ENCODE measurements around the gene DHODH.
"Not testable (repeated sequence)": the region's sequence is repeated elsewhere in the genome, so short reads cannot be mapped to it uniquely, and the experiment has no call there.

The DHODH gene

DNA sequence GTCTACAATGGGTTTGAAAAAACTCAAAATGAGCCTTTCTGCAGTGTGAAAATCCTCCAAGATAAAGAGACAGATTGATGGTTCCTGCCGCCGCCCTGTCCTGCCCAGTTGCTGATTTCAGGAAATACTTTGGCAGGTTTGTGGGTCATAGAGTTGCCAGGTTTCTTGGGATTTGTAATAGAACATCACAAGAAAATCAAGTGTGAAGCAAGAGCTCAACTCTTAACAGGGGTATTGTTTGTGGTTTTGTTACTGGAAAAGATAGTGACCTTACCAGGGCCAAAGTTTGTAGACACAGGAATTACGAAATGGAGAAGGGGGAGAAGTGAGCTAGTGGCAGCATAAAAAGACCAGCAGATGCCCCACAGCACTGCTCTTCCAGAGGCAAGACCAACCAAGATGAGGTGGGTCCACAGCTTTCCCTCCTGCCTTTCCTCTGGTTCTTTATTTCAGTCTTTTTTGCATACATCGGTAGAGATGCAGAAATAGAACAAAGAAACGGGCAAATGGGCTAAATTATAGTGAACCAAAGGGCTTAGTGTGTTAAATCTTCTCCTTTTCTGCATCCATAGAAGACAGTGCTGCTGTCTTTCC lies 45.8 kb downstream of the DHODH start, which contains the start of gene HP:
Gene HP, plus strand, starts transcription at position 252 of the 594 bp plus-strand sequence. Its CDS starts 148 bp downstream, at position 400.
- peak; percentile 4 for DNase-seq

DNA sequence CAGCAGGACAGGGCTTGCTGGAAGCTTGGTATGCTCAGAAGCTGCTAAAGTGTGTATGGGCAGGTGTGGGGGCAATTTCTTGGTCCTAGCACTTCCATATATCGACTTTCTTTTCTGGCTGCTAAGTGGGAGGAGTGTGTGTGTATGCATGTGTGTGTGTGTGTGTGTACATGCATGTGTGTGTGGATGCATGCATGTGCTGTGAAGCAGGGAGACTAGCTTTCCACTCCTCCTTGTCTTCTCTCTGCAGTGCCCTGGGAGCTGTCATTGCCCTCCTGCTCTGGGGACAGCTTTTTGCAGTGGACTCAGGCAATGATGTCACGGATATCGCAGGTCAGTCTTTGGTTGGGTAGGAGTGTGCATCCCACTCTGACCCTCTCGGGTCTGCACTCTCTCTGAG lies 47.4 kb downstream of the DHODH start:
- DNase-seq, result peak; percentile 35

DNA sequence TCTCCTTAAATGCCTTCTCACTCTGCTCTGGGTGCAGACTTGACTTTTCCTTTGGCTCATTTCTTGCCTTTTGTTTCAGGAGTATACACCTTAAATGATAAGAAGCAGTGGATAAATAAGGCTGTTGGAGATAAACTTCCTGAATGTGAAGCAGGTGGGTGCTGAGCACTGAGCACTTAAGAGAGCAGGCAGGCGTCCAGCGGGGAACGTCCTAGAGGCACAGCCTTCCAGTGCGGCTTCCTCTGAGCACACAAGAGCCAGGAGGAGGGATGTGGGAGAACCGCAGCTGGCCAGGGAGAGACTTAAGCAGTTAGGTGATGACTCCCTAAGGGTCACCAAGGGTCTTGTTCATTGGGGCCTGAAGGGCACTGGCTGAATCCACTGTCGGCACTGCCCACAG lies 48.8 kb downstream of the DHODH start:
- DNase-seq, result not testable (repeated sequence)

DNA sequence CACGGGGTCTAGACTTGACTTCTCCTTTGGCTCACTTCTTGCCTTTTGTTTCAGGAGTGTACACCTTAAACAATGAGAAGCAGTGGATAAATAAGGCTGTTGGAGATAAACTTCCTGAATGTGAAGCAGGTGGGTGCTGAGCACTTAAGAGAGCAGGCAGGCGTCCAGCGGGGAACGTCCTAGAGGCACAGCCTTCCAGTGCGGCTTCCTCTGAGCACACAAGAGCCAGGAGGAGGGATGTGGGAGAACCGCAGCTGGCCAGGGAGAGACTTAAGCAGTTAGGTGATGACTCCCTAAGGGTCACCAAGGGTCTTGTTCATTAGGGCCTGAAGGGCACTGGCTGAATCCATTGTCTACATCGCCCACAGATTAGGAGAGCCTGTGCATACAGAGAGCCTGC lies 50.5 kb downstream of the DHODH start:
- DNase-seq, result not testable (repeated sequence)

DNA sequence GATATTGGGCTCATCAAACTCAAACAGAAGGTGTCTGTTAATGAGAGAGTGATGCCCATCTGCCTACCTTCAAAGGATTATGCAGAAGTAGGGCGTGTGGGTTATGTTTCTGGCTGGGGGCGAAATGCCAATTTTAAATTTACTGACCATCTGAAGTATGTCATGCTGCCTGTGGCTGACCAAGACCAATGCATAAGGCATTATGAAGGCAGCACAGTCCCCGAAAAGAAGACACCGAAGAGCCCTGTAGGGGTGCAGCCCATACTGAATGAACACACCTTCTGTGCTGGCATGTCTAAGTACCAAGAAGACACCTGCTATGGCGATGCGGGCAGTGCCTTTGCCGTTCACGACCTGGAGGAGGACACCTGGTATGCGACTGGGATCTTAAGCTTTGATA lies 51.9 kb downstream of the DHODH start:
- peak; percentile 25 for DNase-seq

DNA sequence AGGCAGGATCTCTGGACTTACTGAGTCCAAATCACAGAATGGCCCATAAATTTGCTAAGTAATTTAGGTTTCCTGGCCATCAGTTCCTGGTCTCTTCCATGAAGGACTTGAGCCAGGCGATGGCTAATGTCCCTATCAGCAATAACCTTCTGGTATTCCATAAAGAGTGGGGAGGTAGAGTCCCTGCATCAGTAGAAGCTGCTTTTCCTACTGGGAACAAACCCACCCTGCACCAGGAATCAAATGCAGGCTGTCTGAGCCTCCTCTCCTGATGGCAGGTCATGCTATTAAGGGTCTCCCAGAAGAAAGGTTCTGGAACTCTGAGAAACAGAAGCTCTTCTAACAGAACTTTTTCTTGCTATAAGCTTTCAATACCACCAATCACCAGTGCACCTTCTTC lies 53.0 kb downstream of the DHODH start:
- DNase-seq, result no peak

DNA sequence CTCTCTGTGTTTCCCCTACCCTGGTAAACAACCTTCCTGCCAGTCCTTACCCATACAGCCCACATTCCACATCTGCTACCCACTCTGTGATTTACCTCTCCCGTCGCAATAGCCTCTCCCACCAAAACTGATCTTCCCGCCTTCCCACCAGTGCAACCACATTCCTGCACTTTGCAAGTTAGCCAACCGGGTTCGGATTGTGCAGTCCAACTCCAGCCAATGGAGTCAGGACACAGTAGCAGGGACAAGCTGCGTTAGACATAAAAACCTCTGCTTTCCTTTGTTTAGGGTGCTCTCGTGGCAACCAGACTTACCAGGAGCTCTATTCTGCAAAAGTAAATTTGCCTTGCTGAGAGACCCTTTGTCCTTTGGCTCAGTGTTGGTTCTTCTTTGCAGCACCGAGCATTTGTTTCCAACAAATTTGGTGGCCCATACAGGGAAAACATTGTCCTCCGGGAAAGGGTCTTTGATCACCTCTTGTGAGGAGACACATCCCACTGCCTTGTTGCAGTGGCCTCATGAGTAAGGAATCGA lies 55.9 kb downstream of the DHODH start:
- peak; percentile 55 for DNase-seq

DNA sequence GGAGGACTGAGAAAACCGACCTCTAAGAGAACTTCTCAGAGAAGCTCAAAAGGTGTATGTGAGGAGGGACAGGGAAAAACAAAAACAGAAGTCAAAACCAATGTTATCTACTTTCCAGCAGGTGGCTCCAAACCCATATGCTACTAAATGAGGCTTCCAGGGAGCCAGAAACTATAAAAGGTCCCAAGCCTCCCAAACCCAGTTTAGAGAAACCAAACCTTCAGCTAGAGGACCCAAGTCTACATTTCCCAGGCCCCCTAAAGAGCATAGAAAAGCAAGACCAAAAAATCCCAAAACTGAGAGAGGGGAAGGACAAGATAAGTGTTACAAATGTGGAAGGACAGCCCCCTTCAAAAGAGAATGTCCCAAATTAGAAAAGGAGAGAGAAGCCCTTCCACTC lies 58.2 kb downstream of the DHODH start:
- no peak for DNase-seq

DNA sequence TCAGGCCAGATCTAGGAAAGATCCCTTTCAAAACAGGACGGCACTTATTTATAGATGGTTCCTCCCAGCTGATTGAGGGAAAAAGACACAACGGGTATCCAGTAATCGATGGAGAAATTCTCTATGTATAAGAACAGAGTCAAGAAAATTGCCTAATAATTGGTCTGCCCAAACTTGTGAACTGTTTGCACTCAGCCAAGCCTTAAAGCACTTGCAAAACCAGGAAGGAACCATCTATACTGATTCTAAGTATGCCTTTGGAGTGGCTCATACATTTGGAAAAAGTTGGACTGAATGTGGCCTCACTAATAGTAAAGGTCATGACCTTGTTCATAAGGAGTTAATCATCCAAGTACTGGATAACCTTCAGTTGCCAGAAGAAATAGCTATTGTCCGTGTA lies 60.4 kb downstream of the DHODH start:
- DNase-seq, result no peak

DNA sequence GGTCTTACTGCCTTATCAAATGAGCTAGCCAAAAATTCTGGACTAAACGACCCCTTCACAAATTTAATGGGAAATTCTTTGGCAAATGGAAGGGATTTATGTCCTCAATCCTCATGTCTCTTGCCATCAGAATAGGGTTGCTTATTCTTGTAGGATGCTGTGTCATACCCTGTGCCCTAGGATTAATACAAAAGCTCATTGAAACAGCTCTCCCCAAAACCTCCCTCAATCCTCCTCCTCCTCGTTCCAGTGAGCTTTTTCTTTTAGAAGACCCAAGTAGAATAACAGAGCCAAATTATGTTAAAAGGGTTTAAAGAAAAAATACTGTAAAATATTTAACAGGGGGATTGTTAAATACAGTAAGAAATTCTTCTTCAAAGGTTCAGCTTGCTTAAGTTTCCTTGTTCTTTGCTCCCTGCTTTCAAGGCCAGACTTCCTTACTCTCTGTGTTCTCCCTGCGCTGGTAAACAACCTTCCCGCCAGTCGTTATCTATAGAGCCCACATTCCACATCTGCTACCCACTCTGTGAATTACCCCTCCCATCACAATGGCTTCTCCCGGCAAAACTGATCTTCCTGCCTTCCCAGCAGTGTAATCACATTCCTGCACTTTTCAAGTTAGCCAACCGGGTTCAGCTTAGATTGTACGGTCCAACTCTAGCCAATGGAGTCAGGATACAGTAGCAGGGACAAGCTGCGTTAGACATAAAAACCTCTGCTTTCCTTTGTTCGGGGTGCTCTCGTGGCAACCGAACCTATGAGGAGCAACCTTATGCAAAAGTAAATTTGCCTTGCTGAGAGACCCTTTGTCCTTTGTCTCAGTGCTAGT lies 64.2 kb downstream of the DHODH start:
- DNase-seq, result peak; percentile 81

DNA sequence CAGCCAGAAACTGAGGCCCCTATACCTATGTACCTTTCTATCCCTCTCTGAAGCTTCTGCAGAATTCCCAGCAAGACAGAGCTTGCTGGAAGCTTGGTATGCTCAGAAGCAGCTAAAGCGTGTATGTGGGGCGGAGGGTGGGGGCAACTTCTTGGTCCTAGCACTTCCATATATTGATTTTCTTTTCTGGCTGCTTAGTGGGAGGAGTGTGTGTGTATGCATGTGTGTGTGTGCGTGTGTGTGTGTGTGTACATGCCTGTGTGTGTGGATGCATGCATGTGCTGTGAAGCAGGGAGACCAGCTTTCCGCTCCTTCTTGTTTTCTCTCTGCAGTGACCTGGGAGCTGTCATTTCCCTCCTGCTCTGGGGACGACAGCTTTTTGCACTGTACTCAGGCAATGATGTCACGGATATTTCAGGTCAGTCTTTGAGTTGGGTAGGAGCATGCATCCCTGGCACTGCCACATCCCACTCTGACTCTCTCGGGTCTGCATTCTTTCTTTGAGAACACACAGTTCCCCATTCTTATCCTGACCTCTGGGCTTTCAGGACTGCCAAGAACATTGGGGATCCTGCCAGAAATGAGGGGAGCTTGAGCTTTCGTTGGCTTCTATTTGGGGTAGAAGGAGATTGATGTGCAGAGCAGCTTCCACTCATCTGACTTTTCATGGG lies 65.2 kb downstream of the DHODH start:
- DNase-seq, result no peak

DNA sequence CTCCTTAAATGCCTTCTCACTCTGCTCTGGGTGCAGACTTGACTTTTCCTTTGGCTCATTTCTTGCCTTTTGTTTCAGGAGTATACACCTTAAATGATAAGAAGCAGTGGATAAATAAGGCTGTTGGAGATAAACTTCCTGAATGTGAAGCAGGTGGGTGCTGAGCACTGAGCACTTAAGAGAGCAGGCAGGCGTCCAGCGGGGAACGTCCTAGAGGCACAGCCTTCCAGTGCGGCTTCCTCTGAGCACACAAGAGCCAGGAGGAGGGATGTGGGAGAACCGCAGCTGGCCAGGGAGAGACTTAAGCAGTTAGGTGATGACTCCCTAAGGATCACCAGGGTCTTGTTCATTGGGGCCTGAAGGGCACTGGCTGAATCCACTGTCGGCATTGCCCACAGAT lies 66.5 kb downstream of the DHODH start:
- DNase-seq, result not testable (repeated sequence)
